SK-N-SH (cell line): ENCODE measurements around the gene CHID1.

ENCODE experiments used
- CHD2 ChIP-seq: fragments of 150-350 bp; IDR thresholded peaks from 2 replicates; pipeline ENCODE4 v1.6.1; 2018; ENCODE audit warnings: low read length; ENCODE audit not compliant: partially characterized antibody
- EP300 ChIP-seq, 2 experiments: IDR thresholded peaks; 2 replicates each; pipeline versions ENCODE4 v1.4.0 to v1.6.1; 2012; ENCODE audit warnings: borderline replicate concordance in 1 of 2, low read depth in 1 of 2, low read length in 1 of 2
- POLR2AphosphoS5 ChIP-seq: IDR thresholded peaks from 2 replicates; pipeline ENCODE4 v1.6.1; 2012; ENCODE audit warnings: low read depth, low read length
- TF ChIP-seq, protein P1 (sequence below): fragments of 200-600 bp; sonication (generic); IDR thresholded peaks from 2 replicates; pipeline ENCODE4 v1.6.1; 2017; ENCODE audit warnings: antibody characterized with exemption, mild to moderate bottlenecking, moderate library complexity

GRCh38 chr11:914204-914603 is 3.6 kb upstream of the CHID1 start:
- TF ChIP-seq EP300 (IDR thresholded peaks at IDR 0.05; ENCODE audit: borderline replicate concordance in 1 of 2, low read depth in 1 of 2, low read length in 1 of 2) (no peak), POLR2AphosphoS5 (no peak), CHD2 (no peak)
- TF ChIP-seq, protein P1, sequence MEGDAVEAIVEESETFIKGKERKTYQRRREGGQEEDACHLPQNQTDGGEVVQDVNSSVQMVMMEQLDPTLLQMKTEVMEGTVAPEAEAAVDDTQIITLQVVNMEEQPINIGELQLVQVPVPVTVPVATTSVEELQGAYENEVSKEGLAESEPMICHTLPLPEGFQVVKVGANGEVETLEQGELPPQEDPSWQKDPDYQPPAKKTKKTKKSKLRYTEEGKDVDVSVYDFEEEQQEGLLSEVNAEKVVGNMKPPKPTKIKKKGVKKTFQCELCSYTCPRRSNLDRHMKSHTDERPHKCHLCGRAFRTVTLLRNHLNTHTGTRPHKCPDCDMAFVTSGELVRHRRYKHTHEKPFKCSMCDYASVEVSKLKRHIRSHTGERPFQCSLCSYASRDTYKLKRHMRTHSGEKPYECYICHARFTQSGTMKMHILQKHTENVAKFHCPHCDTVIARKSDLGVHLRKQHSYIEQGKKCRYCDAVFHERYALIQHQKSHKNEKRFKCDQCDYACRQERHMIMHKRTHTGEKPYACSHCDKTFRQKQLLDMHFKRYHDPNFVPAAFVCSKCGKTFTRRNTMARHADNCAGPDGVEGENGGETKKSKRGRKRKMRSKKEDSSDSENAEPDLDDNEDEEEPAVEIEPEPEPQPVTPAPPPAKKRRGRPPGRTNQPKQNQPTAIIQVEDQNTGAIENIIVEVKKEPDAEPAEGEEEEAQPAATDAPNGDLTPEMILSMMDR: no peak
